GM12874 (cell line): ENCODE data around the gene TGFB1I1.
A peak's percentile ranks its signal among the peaks of the same experiment; 100 is the strongest.

Experiments
- TF ChIP-seq, protein P1 (sequence below): IDR thresholded peaks from 2 replicates; pipeline ENCODE4 v1.5.1; 2011; ENCODE audit warnings: low read depth, mild to moderate bottlenecking, control low read depth, low read length, moderate library complexity; ENCODE audit not compliant: insufficient read depth

Gene TGFB1I1

GRCh38 chr16:31471241-31471874 lies 594 bp upstream of the TGFB1I1 start:
- TF ChIP-seq, protein P1, sequence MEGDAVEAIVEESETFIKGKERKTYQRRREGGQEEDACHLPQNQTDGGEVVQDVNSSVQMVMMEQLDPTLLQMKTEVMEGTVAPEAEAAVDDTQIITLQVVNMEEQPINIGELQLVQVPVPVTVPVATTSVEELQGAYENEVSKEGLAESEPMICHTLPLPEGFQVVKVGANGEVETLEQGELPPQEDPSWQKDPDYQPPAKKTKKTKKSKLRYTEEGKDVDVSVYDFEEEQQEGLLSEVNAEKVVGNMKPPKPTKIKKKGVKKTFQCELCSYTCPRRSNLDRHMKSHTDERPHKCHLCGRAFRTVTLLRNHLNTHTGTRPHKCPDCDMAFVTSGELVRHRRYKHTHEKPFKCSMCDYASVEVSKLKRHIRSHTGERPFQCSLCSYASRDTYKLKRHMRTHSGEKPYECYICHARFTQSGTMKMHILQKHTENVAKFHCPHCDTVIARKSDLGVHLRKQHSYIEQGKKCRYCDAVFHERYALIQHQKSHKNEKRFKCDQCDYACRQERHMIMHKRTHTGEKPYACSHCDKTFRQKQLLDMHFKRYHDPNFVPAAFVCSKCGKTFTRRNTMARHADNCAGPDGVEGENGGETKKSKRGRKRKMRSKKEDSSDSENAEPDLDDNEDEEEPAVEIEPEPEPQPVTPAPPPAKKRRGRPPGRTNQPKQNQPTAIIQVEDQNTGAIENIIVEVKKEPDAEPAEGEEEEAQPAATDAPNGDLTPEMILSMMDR = no peak

GRCh38 chr16:31472709-31473203 lies 804 bp downstream of the TGFB1I1 start:
- TF ChIP-seq, protein P1 = peak; percentile 48

- TF ChIP-seq, protein P1 = no peak
Observed at GRCh38 chr16:31473264-31473984, 1.5 kb downstream of the TGFB1I1 start.

GRCh38 chr16:31474173-31474714 lies 2.3 kb downstream of the TGFB1I1 start:
- TF ChIP-seq, protein P1 = no peak

- TF ChIP-seq, protein P1 = no peak
Observed at GRCh38 chr16:31474773-31475738, 3.1 kb downstream of the TGFB1I1 start.

- TF ChIP-seq, protein P1 = no peak
Observed at GRCh38 chr16:31475946-31476302, 4.0 kb downstream of the TGFB1I1 start.
